ENCODE measurements around the gene TPRN.

TPRN gene

GRCh38 chr9:137206602-137207001 lies 6.1 kb upstream of the TPRN start:
- DNase-seq (ENCODE audit: low read depth), result no peak

GRCh38 chr9:137205126-137206069 lies 4.9 kb upstream of the TPRN start, which contains the start of the genes NDOR1 and TMEM203:
NDOR1 (plus strand) TSS chr9:137205700; CDS start chr9:137205778, 78 bp downstream.
TMEM203 (minus strand) TSS chr9:137205648; CDS start chr9:137205414, 234 bp downstream.
- peak; percentile 42 for DNase-seq (ENCODE audit: low read depth)

GRCh38 chr9:137204731-137205125 lies 4.2 kb upstream of the TPRN start:
- DNase-seq (ENCODE audit: low read depth), result no peak

- DNase-seq (ENCODE audit: low read depth), result no peak
These were observed 2.4 kb upstream of the TPRN start for GRCh38 chr9:137202966-137203365.

- no peak for DNase-seq (ENCODE audit: low read depth)
These were observed 796 bp upstream of the TPRN start for GRCh38 chr9:137201205-137201868.

GRCh38 chr9:137199411-137200121 lies 975 bp downstream of the TPRN start:
- DNase-seq (ENCODE audit: low read depth), result no peak

GRCh38 chr9:137198902-137199283 lies 1.6 kb downstream of the TPRN start:
- no peak for DNase-seq (ENCODE audit: low read depth)

- DNase-seq (ENCODE audit: low read depth), result no peak
These were observed 2.3 kb downstream of the TPRN start for GRCh38 chr9:137198051-137198901.

- no peak for DNase-seq (ENCODE audit: low read depth)
These were observed 4.9 kb downstream of the TPRN start for GRCh38 chr9:137195525-137196220.

- no peak for DNase-seq (ENCODE audit: low read depth)
These were observed 5.6 kb downstream of the TPRN start for GRCh38 chr9:137194909-137195308.

GRCh38 chr9:137194388-137194787 lies 6.2 kb downstream of the TPRN start:
- no peak for DNase-seq (ENCODE audit: low read depth)

GRCh38 chr9:137193771-137194170 lies 6.8 kb downstream of the TPRN start:
- no peak for DNase-seq (ENCODE audit: low read depth)

- DNase-seq (ENCODE audit: low read depth), result no peak
These were observed 7.7 kb downstream of the TPRN start for GRCh38 chr9:137192859-137193258.

- no peak for DNase-seq (ENCODE audit: low read depth)
These were observed 8.1 kb downstream of the TPRN start for GRCh38 chr9:137192448-137192780.

- DNase-seq (ENCODE audit: low read depth), result no peak
These were observed 8.7 kb downstream of the TPRN start for GRCh38 chr9:137191691-137192447.

- DNase-seq (ENCODE audit: low read depth), result no peak
These were observed 9.3 kb downstream of the TPRN start for GRCh38 chr9:137191245-137191644.

GRCh38 chr9:137190315-137190856 lies 10.2 kb downstream of the TPRN start:
- no peak for DNase-seq (ENCODE audit: low read depth)

- DNase-seq (ENCODE audit: low read depth), result no peak
These were observed 10.9 kb downstream of the TPRN start for GRCh38 chr9:137189297-137190295.

Data from HS-27A (cell line).